ENCODE data around the gene C3orf62. TPM values are rescaled to one million over a fixed set of nuclear protein-coding genes. Genes with fewer than 3 reads are reported as not detected.

C3orf62 gene
- total RNA-seq, 1 donor from 2014 or later: 10.7 TPM

DNA sequence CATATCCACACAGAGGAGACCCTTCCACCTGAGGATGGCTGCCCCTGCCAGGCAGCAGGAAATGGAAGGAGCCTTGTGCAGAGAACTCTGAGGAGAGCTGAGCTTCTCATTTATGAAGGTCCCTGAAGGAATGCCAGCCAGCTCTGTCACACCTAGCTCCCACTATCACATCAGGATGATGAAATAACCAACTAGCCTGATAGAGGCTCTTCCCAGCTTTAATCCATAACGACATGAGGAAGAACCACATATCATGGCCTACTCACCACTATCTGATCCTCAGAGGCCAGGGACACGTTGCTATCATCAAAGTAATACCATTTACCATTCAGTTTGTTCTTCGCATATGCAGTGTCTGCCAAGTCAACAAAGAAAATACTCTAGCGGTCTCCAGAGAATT, 1.5 kb upstream of the C3orf62 start:
- Mint-ChIP-seq H3K27me3 (no peaks in the 10 kb centered on the region), H3K36me3 (peaks cover 29% of the 10 kb centered on the region), H3K4me3 (no peak overlapping the region), H3K9me3 (no peaks in the 10 kb centered on the region), H3K4me1 (ENCODE audit: unreplicated experiment) (no peaks in the 10 kb centered on the region), H3K27ac (peak overlapping the region; percentile 44)
- no peak for DNase-seq (ENCODE audit: extremely low spot score, unreplicated experiment)
- TF ChIP-seq CTCF (conservative IDR thresholded peaks at IDR 0.05): no peak

DNA sequence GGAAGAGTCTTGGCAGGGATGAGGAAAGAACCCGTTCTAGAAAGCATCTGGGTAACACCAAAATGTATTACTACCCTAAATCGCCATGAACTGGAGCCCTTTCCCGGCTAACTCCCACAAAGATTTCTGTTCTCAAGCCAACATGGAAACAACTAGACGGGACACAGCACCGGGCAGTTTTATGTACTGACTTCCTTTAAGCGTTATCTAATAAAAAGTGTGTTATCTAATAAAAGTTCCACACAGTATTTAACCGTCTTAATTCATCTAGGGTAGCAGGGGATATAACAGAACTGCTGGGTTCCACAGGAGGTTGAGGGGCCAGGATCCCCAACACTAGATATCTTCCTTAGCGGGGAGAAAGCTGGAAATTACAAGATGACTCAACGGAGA, 347 bp upstream of the C3orf62 start:
- no peaks in the 10 kb centered on the region for H3K27me3 Mint-ChIP-seq
- H3K27ac Mint-ChIP-seq: no peak overlapping the region
- H3K4me3 Mint-ChIP-seq: peak overlapping the region; percentile 71
- no peak for DNase-seq (ENCODE audit: extremely low spot score, unreplicated experiment)
- no peak for TF ChIP-seq CTCF (conservative IDR thresholded peaks at IDR 0.05)
- no peaks in the 10 kb centered on the region for H3K4me1 Mint-ChIP-seq (ENCODE audit: unreplicated experiment)
- H3K36me3 Mint-ChIP-seq: peaks cover 29% of the 10 kb centered on the region
- H3K9me3 Mint-ChIP-seq: no peaks in the 10 kb centered on the region

DNA sequence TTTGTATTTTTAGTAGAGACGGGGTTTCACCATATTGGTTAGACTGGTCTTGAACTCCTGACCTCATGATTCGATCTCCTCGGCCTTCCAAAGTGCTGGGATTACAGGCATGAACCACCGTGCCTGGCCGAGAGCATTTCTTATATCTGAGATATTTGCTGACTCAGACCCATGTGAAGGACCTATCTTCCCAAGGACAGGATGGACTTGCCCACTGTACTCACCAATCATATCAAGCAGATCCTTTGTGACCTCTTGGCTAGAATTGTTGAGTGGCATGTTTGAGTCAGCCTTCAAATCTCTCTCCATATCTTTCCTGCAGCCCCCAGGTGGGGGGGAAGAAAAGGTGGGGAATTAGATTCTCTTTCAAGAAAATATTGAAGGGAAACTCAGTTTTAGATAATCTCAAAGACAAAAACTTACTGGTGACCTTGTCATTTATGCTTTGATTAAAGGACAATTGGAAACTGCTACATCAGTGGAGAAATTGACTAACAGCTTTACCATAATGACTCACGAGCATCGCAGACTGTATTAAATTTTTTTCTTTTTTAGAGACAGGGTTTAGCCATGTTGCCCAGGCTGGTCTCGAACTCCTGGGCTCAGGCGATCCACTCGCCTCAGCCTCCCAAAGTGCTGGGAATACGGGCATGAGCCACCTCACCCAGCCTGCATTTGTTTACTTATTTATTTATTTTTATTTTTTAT, 3.1 kb downstream of the C3orf62 start:
- TF ChIP-seq CTCF (conservative IDR thresholded peaks at IDR 0.05): no peak
- Mint-ChIP-seq H3K4me3 (no peak overlapping the region), H3K27ac (no peak overlapping the region), H3K27me3 (no peaks in the 10 kb centered on the region), H3K9me3 (no peaks in the 10 kb centered on the region), H3K36me3 (peaks cover 22% of the 10 kb centered on the region), H3K4me1 (ENCODE audit: unreplicated experiment) (peaks cover 5% of the 10 kb centered on the region)
- no peak for DNase-seq (ENCODE audit: extremely low spot score, unreplicated experiment)

DNA sequence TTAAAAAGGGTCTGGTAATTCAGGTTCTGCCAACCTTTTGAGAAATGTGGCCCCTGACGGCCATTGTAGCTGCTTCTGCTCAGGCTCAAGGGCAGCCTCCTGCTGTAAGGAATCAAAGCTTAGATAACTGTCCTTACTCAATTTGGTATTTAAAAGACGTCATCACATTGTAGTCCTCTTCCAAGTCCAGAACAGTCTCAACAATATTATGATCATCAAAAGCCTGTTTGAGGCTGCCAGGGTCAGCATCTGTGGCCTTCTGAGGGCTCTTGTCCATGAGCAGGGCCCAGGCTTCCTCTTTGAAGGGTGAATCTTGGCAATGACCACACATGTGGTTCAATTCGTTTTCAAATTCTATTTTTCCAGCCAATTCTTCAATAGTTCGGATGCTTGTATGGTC, 6.0 kb downstream of the C3orf62 start:
- Mint-ChIP-seq H3K27ac (peak overlapping the region; percentile 88), H3K36me3 (peaks cover 5% of the 10 kb centered on the region), H3K4me3 (peak overlapping the region; percentile 45), H3K27me3 (no peaks in the 10 kb centered on the region), H3K9me3 (no peaks in the 10 kb centered on the region), H3K4me1 (ENCODE audit: unreplicated experiment) (peaks cover 10% of the 10 kb centered on the region)
- no peak for TF ChIP-seq CTCF (conservative IDR thresholded peaks at IDR 0.05)
- no peak for DNase-seq (ENCODE audit: extremely low spot score, unreplicated experiment)

DNA sequence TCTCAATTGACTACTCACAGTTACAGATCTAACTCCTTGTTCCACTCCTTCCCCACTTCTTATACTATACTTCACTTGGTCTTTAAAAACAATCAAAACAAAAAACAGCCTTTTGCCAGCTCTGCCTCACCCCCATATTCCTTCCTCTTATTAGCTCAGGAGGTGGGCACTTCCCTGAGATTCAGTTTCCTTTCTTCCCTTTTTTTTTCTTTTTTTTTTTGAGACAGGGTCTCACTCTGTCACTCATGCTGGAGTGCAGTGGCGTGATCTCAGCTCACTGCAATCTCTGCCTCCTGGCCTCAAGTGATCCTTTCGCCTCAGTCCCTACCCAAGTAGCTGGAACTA, 6.9 kb downstream of the C3orf62 start:
- no peak for DNase-seq (ENCODE audit: extremely low spot score, unreplicated experiment)
- no peaks in the 10 kb centered on the region for H3K27me3 Mint-ChIP-seq
- no peak overlapping the region for H3K4me3 Mint-ChIP-seq
- no peak for TF ChIP-seq CTCF (conservative IDR thresholded peaks at IDR 0.05)
- H3K9me3 Mint-ChIP-seq: no peaks in the 10 kb centered on the region
- H3K4me1 Mint-ChIP-seq (ENCODE audit: unreplicated experiment): peaks cover 10% of the 10 kb centered on the region
- peaks cover 8% of the 10 kb centered on the region for H3K36me3 Mint-ChIP-seq
- H3K27ac Mint-ChIP-seq: no peak overlapping the region

Measured in type B pancreatic cell (in vitro differentiated cells).